ENCODE measurements around the gene S100A13. TPM values are rescaled to one million over a fixed set of nuclear protein-coding genes. Genes with fewer than 3 reads are reported as not detected.
A peak's percentile ranks its signal among the peaks of the same experiment; 100 is the strongest.

Gene S100A13
- total RNA-seq, 6 experiments from 2014 or later: 10.4 to 24.5 (median 21.9) TPM

GRCh38 chr1:153615406-153615805 lies 11.9 kb downstream of the S100A13 start:
- no peak for TF ChIP-seq POLR2A (IDR thresholded peaks at IDR 0.05)
- no peak for TF ChIP-seq CTCF (IDR thresholded peaks at IDR 0.05)
- ATAC-seq: no peak
- intact Hi-C loops (cut with DNase I): no loop called here
- Histone ChIP-seq H3K27ac (no peak overlapping the region), H3K27me3 (no peaks in the 10 kb centered on the region), H3K36me3 (no peaks in the 10 kb centered on the region), H3K4me1 (peaks cover 0 to 31% (median 14%) of the 10 kb centered on the region in 4 donors), H3K9me3 (no peaks in the 10 kb centered on the region), H3K4me3 (no peak overlapping the region)
- WGBS (ENCODE audit: insufficient coverage, low coverage, low lambda C conversion rate, missing lambda C conversion rate): no CpG with 5 or more reads among the region's 2 CpGs
- peak in 1 of 3 donors; percentile 48 for DNase-seq

- Histone ChIP-seq H3K27me3 (no peaks in the 10 kb centered on the region), H3K4me1 (peaks cover 0 to 36% (median 16%) of the 10 kb centered on the region in 4 donors), H3K9me3 (no peaks in the 10 kb centered on the region), H3K4me3 (no peak overlapping the region), H3K27ac (no peak overlapping the region), H3K36me3 (no peaks in the 10 kb centered on the region)
- 60% methylated on average over 1 of the region's 7 CpGs for WGBS (ENCODE audit: insufficient coverage, low coverage, low lambda C conversion rate, missing lambda C conversion rate)
- intact Hi-C loops (cut with DNase I): no loop called here
- DNase-seq (peak in 1 of 3 donors; percentile 29), ATAC-seq (no peak)
- TF ChIP-seq CTCF (IDR thresholded peaks at IDR 0.05) (no peak), POLR2A (IDR thresholded peaks at IDR 0.05) (no peak)
Observed at GRCh38 chr1:153614906-153615305, 12.4 kb downstream of the S100A13 start.

- 71% methylated on average over 1 of the region's 2 CpGs for WGBS (ENCODE audit: insufficient coverage, low coverage, low lambda C conversion rate, missing lambda C conversion rate)
- no peak overlapping the region for H3K27ac ChIP-seq
- peaks cover 0 to 41% (median 19%) of the 10 kb centered on the region in 4 donors for H3K4me1 ChIP-seq
- no peaks in the 10 kb centered on the region for H3K9me3 ChIP-seq
- H3K36me3 ChIP-seq: no peaks in the 10 kb centered on the region
- intact Hi-C loops (cut with DNase I): no loop called here
- no peak for TF ChIP-seq CTCF (IDR thresholded peaks at IDR 0.05)
- no peak for TF ChIP-seq POLR2A (IDR thresholded peaks at IDR 0.05)
- no peak overlapping the region for H3K4me3 ChIP-seq
- ATAC-seq (no peak), DNase-seq (peak in 1 of 3 donors; percentile 4)
- no peaks in the 10 kb centered on the region for H3K27me3 ChIP-seq
Observed at GRCh38 chr1:153614189-153614900, 13.0 kb downstream of the S100A13 start.

GRCh38 chr1:153613406-153613805 lies 13.9 kb downstream of the S100A13 start:
- intact Hi-C loops (cut with DNase I): no loop called here
- no peak overlapping the region for H3K4me3 ChIP-seq
- H3K27me3 ChIP-seq: no peaks in the 10 kb centered on the region
- no peaks in the 10 kb centered on the region for H3K36me3 ChIP-seq
- ATAC-seq (no peak), DNase-seq (peak in 1 of 3 donors; percentile 15)
- H3K9me3 ChIP-seq: no peaks in the 10 kb centered on the region
- no peak for TF ChIP-seq POLR2A (IDR thresholded peaks at IDR 0.05)
- TF ChIP-seq CTCF (IDR thresholded peaks at IDR 0.05): no peak
- peaks cover 0 to 43% (median 21%) of the 10 kb centered on the region in 4 donors for H3K4me1 ChIP-seq
- H3K27ac ChIP-seq: peak overlapping the region in 2 of 3 donors; percentile 86 to 87
- WGBS (ENCODE audit: insufficient coverage, low coverage, low lambda C conversion rate, missing lambda C conversion rate): 83% methylated on average over 3 of the region's 5 CpGs

All from right lobe of liver (tissue), 6 donors.